Measurements from ENCODE around the gene MAPK9. TPM values are rescaled to one million over a fixed set of nuclear protein-coding genes. Genes with fewer than 3 reads are reported as not detected.

Gene MAPK9
- total RNA-seq, 1 donor from 2014 or later = 34.6 TPM

DNA sequence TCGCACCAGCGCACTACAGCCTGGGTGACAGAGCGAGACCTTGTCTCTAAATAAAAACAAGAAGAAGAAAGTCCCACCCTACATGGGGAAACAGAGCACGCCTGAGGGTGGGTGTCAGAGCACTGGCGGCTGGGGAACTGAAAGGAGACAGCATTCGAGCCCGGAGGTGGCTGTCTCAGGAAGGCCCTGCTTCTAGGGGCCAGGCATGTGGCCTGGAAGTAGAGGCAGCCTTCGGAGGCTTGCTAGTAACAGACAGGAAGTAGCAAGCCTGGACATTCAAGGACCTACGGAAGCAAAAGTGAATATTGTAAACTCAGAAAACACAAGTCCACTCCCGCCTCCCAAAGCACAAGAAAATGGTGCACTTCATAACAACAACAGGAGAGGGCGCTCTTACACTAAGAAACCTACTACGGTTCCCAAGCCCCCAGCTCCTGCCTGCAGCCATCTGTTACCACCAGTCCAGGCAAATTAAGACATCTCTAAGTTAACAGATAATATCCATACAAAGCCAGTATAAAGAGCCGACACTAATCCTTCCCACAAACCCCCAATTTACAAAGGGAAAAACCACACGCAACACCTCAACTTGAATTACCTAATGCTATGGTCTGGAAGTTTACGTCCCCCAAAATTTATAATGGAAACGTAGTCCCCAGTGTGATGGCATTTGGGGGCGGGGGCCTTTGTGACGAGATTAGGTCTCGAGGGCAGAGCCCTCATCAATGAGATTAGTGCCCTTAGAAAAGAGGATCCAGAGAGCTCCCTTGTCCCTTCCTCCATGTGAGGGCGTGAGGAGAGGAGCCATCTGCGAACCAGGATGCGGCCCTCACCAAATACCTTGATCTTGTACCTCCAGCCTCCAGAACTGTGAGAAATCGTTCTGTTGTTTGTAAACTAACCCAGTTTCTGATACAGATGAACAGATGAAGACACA is 90.6 kb downstream of the MAPK9 start:
- H3K27me3 Mint-ChIP-seq (ENCODE audit: low read depth) = peaks cover 3% of the 10 kb centered on the region
- TF ChIP-seq, protein P1, sequence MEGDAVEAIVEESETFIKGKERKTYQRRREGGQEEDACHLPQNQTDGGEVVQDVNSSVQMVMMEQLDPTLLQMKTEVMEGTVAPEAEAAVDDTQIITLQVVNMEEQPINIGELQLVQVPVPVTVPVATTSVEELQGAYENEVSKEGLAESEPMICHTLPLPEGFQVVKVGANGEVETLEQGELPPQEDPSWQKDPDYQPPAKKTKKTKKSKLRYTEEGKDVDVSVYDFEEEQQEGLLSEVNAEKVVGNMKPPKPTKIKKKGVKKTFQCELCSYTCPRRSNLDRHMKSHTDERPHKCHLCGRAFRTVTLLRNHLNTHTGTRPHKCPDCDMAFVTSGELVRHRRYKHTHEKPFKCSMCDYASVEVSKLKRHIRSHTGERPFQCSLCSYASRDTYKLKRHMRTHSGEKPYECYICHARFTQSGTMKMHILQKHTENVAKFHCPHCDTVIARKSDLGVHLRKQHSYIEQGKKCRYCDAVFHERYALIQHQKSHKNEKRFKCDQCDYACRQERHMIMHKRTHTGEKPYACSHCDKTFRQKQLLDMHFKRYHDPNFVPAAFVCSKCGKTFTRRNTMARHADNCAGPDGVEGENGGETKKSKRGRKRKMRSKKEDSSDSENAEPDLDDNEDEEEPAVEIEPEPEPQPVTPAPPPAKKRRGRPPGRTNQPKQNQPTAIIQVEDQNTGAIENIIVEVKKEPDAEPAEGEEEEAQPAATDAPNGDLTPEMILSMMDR (IDR thresholded peaks at IDR 0.05) = peak; percentile 62
- H3K4me1 Mint-ChIP-seq (ENCODE audit: low read depth) = peaks cover 4% of the 10 kb centered on the region
- H3K4me3 Mint-ChIP-seq (ENCODE audit: unreplicated experiment) = no peak overlapping the region
- H3K27ac Mint-ChIP-seq (ENCODE audit: unreplicated experiment) = no peak overlapping the region
- no peaks in the 10 kb centered on the region for H3K36me3 Mint-ChIP-seq (ENCODE audit: low read depth)
- H3K9me3 Mint-ChIP-seq (ENCODE audit: low read depth) = peaks cover 3% of the 10 kb centered on the region
- DNase-seq (ENCODE audit: low spot score) = no peak

DNA sequence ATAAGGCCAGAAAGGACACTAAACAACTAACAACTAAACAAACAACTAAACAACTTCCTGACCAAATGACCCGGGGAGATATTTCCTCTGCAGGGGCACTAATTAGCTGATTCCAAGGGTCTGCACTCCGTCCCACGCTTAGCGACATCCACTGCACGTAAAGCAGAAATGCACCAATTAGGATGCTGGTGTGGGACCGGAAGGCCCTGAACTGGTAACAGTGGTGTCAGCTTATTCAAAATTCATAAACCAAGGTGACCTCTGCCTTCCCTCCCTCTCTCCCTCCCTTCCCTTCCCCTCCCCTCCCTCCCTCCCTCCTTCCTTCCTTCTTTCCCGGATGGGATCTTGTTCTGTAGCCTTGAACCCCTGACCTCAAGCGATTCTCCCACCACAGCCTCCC is 92.5 kb downstream of the MAPK9 start:
- DNase-seq (ENCODE audit: low spot score) = no peak
- H3K4me3 Mint-ChIP-seq (ENCODE audit: unreplicated experiment) = no peak overlapping the region
- H3K27me3 Mint-ChIP-seq (ENCODE audit: low read depth) = peaks cover 3% of the 10 kb centered on the region
- no peak overlapping the region for H3K27ac Mint-ChIP-seq (ENCODE audit: unreplicated experiment)
- H3K4me1 Mint-ChIP-seq (ENCODE audit: low read depth) = peaks cover 4% of the 10 kb centered on the region
- no peaks in the 10 kb centered on the region for H3K36me3 Mint-ChIP-seq (ENCODE audit: low read depth)
- TF ChIP-seq, protein P1 (IDR thresholded peaks at IDR 0.05) = no peak
- peaks cover 3% of the 10 kb centered on the region for H3K9me3 Mint-ChIP-seq (ENCODE audit: low read depth)

DNA sequence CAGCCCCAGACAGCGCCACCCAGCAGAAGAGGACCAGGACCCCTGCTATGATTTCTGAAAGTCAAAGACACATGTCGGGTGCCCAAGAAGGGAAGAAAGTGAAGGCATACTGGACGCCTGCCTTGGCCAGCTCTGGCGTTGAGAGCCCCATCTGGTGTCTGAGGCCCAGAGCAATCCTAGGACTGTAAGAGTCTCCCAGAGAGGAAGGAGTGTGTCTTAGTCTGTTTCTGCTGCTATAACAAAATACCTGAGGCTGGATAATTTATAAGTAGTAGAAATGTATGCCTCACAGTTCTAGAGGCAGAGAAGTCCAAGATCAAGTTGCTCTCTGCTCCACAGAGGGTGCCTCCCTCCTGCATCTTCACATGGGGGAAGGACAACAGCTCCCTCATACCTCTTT is 93.7 kb downstream of the MAPK9 start:
- no peaks in the 10 kb centered on the region for H3K36me3 Mint-ChIP-seq (ENCODE audit: low read depth)
- DNase-seq (ENCODE audit: low spot score) = no peak
- no peak overlapping the region for H3K4me3 Mint-ChIP-seq (ENCODE audit: unreplicated experiment)
- H3K27me3 Mint-ChIP-seq (ENCODE audit: low read depth) = peaks cover 3% of the 10 kb centered on the region
- peaks cover 2% of the 10 kb centered on the region for H3K9me3 Mint-ChIP-seq (ENCODE audit: low read depth)
- TF ChIP-seq, protein P1 (IDR thresholded peaks at IDR 0.05) = no peak
- H3K4me1 Mint-ChIP-seq (ENCODE audit: low read depth) = peaks cover 2% of the 10 kb centered on the region
- no peak overlapping the region for H3K27ac Mint-ChIP-seq (ENCODE audit: unreplicated experiment)

DNA sequence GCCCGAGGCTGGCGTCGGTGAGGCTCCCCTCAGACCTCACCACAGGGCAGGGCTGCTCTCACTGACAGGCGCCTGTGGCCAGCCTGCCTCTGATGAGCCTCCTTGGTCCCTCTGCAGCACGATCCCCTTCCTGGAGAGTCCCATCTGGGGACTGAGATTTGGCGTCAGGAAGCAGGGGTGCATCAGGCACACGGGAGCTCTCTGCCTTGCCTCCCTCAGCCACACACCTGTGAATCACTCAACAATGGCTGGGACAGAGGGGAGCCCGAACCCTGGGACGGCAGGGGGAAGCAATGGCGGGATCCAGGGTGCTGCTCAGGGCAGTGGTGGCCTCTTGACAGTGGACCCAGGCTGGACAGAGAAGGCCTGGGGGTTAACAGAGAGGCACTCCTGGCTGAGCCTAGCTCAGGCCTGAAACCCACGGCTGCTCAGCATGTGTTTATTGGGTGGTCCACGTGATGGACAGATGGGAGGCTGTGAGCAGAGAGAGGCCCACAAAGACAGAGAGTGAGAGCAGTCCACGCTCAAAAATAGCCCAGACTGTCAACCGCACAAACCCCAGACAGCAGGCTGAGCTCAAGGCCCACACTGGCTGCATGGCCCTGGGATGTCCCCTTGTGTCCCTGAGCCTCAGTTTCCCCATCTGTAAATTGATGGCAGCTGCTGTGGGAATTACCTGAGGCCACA is 94.7 kb downstream of the MAPK9 start:
- Mint-ChIP-seq H3K27me3 (ENCODE audit: low read depth) (peaks cover 3% of the 10 kb centered on the region), H3K4me3 (ENCODE audit: unreplicated experiment) (no peak overlapping the region), H3K27ac (ENCODE audit: unreplicated experiment) (no peak overlapping the region), H3K36me3 (ENCODE audit: low read depth) (no peaks in the 10 kb centered on the region), H3K9me3 (ENCODE audit: low read depth) (no peaks in the 10 kb centered on the region), H3K4me1 (ENCODE audit: low read depth) (no peaks in the 10 kb centered on the region)
- no peak for DNase-seq (ENCODE audit: low spot score)
- TF ChIP-seq, protein P1 (IDR thresholded peaks at IDR 0.05) = no peak
